Measurements from ENCODE around the gene SERPINE1.

SERPINE1 gene

GRCh38 chr7:101099969-101100781, 26.7 kb upstream of the SERPINE1 start (continued):
- TF ChIP-seq ZSCAN5A (tag by site-specific recombination; IDR thresholded peaks at IDR 0.05) (no peak), ZNF211 (tag by site-specific recombination; IDR thresholded peaks at IDR 0.05; ENCODE audit: low read depth) (no peak), ZEB2 (tag by site-specific recombination; IDR thresholded peaks at IDR 0.05) (peak; percentile 74), ZNF701 (tag by site-specific recombination; IDR thresholded peaks at IDR 0.05) (no peak), ZNF302 (tag by site-specific recombination; IDR thresholded peaks at IDR 0.05; ENCODE audit: low read depth) (no peak), ZSCAN16 (tag by site-specific recombination; IDR thresholded peaks at IDR 0.05) (no peak), ZNF791 (tag by site-specific recombination; IDR thresholded peaks at IDR 0.05) (no peak), ZNF350 (tag by site-specific recombination; IDR thresholded peaks at IDR 0.05) (no peak), EGR2 (tag by site-specific recombination; IDR thresholded peaks at IDR 0.05; ENCODE audit: low read depth) (no peak), HOXA7 (CRISPR knock-in tag; IDR thresholded peaks at IDR 0.05; ENCODE audit: borderline replicate concordance) (no peak), SP2 (tag by site-specific recombination; IDR thresholded peaks at IDR 0.05) (no peak), ZBTB8A (tag by site-specific recombination; IDR thresholded peaks at IDR 0.05) (peak; percentile 31; the same call in 1 of the 2 replicates), GFI1B (tag by site-specific recombination; IDR thresholded peaks at IDR 0.05) (no peak), PATZ1 (tag by site-specific recombination; IDR thresholded peaks at IDR 0.05) (peak; percentile 83), ZNF140 (tag by site-specific recombination; IDR thresholded peaks at IDR 0.05) (no peak), ZNF621 (tag by site-specific recombination; IDR thresholded peaks at IDR 0.05) (no peak), ZNF416 (tag by site-specific recombination; IDR thresholded peaks at IDR 0.05) (no peak), ZXDB (tag by site-specific recombination; IDR thresholded peaks at IDR 0.05) (no peak)
- TF ChIP-seq, protein P1, sequence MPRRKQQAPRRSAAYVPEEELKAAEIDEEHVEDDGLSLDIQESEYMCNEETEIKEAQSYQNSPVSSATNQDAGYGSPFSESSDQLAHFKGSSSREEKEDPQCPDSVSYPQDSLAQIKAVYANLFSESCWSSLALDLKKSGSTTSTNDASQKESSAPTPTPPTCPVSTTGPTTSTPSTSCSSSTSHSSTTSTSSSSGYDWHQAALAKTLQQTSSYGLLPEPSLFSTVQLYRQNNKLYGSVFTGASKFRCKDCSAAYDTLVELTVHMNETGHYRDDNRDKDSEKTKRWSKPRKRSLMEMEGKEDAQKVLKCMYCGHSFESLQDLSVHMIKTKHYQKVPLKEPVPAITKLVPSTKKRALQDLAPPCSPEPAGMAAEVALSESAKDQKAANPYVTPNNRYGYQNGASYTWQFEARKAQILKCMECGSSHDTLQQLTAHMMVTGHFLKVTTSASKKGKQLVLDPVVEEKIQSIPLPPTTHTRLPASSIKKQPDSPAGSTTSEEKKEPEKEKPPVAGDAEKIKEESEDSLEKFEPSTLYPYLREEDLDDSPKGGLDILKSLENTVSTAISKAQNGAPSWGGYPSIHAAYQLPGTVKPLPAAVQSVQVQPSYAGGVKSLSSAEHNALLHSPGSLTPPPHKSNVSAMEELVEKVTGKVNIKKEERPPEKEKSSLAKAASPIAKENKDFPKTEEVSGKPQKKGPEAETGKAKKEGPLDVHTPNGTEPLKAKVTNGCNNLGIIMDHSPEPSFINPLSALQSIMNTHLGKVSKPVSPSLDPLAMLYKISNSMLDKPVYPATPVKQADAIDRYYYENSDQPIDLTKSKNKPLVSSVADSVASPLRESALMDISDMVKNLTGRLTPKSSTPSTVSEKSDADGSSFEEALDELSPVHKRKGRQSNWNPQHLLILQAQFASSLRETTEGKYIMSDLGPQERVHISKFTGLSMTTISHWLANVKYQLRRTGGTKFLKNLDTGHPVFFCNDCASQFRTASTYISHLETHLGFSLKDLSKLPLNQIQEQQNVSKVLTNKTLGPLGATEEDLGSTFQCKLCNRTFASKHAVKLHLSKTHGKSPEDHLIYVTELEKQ (tag by site-specific recombination; IDR thresholded peaks at IDR 0.05; ENCODE audit: borderline replicate concordance), result no peak
- TF ChIP-seq, protein P2, sequence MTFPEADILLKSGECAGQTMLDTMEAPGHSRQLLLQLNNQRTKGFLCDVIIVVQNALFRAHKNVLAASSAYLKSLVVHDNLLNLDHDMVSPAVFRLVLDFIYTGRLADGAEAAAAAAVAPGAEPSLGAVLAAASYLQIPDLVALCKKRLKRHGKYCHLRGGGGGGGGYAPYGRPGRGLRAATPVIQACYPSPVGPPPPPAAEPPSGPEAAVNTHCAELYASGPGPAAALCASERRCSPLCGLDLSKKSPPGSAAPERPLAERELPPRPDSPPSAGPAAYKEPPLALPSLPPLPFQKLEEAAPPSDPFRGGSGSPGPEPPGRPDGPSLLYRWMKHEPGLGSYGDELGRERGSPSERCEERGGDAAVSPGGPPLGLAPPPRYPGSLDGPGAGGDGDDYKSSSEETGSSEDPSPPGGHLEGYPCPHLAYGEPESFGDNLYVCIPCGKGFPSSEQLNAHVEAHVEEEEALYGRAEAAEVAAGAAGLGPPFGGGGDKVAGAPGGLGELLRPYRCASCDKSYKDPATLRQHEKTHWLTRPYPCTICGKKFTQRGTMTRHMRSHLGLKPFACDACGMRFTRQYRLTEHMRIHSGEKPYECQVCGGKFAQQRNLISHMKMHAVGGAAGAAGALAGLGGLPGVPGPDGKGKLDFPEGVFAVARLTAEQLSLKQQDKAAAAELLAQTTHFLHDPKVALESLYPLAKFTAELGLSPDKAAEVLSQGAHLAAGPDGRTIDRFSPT (tag by site-specific recombination; IDR thresholded peaks at IDR 0.05), result peak; percentile 88
- TF ChIP-seq, protein P3, sequence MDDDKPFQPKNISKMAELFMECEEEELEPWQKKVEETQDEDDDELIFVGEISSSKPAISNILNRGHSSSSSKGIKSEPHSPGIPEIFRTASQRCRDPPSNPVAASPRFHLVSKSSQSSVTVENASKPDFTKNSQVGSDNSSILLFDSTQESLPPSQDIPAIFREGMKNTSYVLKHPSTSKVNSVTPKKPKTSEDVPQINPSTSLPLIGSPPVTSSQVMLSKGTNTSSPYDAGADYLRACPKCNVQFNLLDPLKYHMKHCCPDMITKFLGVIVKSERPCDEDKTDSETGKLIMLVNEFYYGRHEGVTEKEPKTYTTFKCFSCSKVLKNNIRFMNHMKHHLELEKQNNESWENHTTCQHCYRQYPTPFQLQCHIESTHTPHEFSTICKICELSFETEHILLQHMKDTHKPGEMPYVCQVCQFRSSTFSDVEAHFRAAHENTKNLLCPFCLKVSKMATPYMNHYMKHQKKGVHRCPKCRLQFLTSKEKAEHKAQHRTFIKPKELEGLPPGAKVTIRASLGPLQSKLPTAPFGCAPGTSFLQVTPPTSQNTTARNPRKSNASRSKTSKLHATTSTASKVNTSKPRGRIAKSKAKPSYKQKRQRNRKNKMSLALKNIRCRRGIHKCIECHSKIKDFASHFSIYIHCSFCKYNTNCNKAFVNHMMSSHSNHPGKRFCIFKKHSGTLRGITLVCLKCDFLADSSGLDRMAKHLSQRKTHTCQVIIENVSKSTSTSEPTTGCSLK (tag by site-specific recombination; IDR thresholded peaks at IDR 0.05), result no peak
- TF ChIP-seq, protein P4, sequence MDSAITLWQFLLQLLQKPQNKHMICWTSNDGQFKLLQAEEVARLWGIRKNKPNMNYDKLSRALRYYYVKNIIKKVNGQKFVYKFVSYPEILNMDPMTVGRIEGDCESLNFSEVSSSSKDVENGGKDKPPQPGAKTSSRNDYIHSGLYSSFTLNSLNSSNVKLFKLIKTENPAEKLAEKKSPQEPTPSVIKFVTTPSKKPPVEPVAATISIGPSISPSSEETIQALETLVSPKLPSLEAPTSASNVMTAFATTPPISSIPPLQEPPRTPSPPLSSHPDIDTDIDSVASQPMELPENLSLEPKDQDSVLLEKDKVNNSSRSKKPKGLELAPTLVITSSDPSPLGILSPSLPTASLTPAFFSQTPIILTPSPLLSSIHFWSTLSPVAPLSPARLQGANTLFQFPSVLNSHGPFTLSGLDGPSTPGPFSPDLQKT (IDR thresholded peaks at IDR 0.05; ENCODE audit: borderline replicate concordance, low read depth, low read length), result no peak
- TF ChIP-seq, protein P5, sequence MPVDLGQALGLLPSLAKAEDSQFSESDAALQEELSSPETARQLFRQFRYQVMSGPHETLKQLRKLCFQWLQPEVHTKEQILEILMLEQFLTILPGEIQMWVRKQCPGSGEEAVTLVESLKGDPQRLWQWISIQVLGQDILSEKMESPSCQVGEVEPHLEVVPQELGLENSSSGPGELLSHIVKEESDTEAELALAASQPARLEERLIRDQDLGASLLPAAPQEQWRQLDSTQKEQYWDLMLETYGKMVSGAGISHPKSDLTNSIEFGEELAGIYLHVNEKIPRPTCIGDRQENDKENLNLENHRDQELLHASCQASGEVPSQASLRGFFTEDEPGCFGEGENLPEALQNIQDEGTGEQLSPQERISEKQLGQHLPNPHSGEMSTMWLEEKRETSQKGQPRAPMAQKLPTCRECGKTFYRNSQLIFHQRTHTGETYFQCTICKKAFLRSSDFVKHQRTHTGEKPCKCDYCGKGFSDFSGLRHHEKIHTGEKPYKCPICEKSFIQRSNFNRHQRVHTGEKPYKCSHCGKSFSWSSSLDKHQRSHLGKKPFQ (tag by site-specific recombination; IDR thresholded peaks at IDR 0.05), result no peak
- TF ChIP-seq, protein P6, sequence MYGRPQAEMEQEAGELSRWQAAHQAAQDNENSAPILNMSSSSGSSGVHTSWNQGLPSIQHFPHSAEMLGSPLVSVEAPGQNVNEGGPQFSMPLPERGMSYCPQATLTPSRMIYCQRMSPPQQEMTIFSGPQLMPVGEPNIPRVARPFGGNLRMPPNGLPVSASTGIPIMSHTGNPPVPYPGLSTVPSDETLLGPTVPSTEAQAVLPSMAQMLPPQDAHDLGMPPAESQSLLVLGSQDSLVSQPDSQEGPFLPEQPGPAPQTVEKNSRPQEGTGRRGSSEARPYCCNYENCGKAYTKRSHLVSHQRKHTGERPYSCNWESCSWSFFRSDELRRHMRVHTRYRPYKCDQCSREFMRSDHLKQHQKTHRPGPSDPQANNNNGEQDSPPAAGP (tag by site-specific recombination; IDR thresholded peaks at IDR 0.05), result peak; percentile 76

Measured in HEK293 (cell line).